Neural cell (in vitro differentiated cells): ENCODE measurements around the gene NGF.

ENCODE experiments used
- CTCF ChIP-seq: fragments of 450-650 bp; IDR thresholded peaks from 2 replicates; pipeline ENCODE4 v1.5.1; 2014; ENCODE audit warnings: antibody characterized with exemption, mild to moderate bottlenecking, moderate library complexity; ENCODE audit not compliant: poor library complexity, severe bottlenecking
- EP300 ChIP-seq: fragments of 450-650 bp; conservative IDR thresholded peaks from 2 replicates; pipeline ENCODE4 v1.6.1; 2014; ENCODE audit warnings: antibody characterized with exemption, mild to moderate bottlenecking, moderate library complexity; ENCODE audit not compliant: poor library complexity, severe bottlenecking
- EZH2 ChIP-seq: fragments of 200-600, 300-800 bp; shearing (Covaris generic), sonication (generic); IDR thresholded peaks from 2 replicates; pipeline ENCODE4 v1.6.1; 2014; ENCODE audit warnings: antibody characterized with exemption, low read length, borderline replicate concordance, mild to moderate bottlenecking; ENCODE audit not compliant: insufficient read depth, poor library complexity, severe bottlenecking
- MXI1 ChIP-seq: fragments of 450-650 bp; conservative IDR thresholded peaks from 2 replicates; pipeline ENCODE4 v1.6.1; 2014; ENCODE audit warnings: antibody characterized with exemption, mild to moderate bottlenecking; ENCODE audit not compliant: poor library complexity, severe bottlenecking
- POLR2AphosphoS5 ChIP-seq: IDR thresholded peaks from 2 replicates; pipeline ENCODE4 v1.6.1; 2012
- SMC3 ChIP-seq: fragments of 450-650 bp; conservative IDR thresholded peaks from 2 replicates; pipeline ENCODE4 v1.6.1; 2014; ENCODE audit warnings: antibody characterized with exemption, mild to moderate bottlenecking, moderate library complexity; ENCODE audit not compliant: poor library complexity
- TAF1 ChIP-seq: IDR thresholded peaks from 2 replicates; pipeline ENCODE4 v1.6.1; 2012; ENCODE audit warnings: low read depth
- TF ChIP-seq, protein P1 (sequence below): IDR thresholded peaks from 2 replicates; pipeline ENCODE4 v1.6.1; 2012; ENCODE audit warnings: borderline replicate concordance

DNA sequence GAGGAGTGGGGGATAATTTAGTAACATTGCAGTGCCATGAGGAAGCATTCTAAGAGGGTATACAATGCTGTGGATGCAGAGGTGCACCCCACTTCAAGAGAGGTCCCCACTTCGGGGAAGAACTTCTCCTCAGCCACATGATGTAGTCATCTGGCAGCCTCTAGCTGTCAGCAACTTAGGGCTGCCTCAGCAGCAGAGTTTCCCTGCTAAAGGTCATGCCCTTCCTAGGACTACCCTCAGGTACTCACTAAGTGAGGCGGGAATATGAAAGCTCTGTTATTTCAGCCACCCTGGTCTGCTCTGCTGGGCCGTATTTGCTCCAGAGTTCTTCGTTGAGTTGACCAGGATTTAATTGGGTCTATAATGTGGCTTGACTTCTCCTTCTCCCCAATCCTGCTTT lies 41.9 kb upstream of the NGF start:
- TF ChIP-seq SMC3 (no peak), EP300 (no peak), EZH2 (no peak), CTCF (no peak), MXI1 (no peak), POLR2AphosphoS5 (no peak), TAF1 (no peak)
- TF ChIP-seq, protein P1, sequence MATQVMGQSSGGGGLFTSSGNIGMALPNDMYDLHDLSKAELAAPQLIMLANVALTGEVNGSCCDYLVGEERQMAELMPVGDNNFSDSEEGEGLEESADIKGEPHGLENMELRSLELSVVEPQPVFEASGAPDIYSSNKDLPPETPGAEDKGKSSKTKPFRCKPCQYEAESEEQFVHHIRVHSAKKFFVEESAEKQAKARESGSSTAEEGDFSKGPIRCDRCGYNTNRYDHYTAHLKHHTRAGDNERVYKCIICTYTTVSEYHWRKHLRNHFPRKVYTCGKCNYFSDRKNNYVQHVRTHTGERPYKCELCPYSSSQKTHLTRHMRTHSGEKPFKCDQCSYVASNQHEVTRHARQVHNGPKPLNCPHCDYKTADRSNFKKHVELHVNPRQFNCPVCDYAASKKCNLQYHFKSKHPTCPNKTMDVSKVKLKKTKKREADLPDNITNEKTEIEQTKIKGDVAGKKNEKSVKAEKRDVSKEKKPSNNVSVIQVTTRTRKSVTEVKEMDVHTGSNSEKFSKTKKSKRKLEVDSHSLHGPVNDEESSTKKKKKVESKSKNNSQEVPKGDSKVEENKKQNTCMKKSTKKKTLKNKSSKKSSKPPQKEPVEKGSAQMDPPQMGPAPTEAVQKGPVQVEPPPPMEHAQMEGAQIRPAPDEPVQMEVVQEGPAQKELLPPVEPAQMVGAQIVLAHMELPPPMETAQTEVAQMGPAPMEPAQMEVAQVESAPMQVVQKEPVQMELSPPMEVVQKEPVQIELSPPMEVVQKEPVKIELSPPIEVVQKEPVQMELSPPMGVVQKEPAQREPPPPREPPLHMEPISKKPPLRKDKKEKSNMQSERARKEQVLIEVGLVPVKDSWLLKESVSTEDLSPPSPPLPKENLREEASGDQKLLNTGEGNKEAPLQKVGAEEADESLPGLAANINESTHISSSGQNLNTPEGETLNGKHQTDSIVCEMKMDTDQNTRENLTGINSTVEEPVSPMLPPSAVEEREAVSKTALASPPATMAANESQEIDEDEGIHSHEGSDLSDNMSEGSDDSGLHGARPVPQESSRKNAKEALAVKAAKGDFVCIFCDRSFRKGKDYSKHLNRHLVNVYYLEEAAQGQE = no peak
